Activated CD4-positive, CD25-positive, alpha-beta regulatory T cell treated with anti-CD3 and anti-CD28 coated beads, Interleukin-2, amount 50 U/mL, for 24 hours (primary cell): Measurements from ENCODE around the gene USP47.

Source experiments
- ATAC-seq, 2 donors: fragments of 150-1000 bp; cut with Tn5 transposase; one replicate each; pipeline ENCODE4 v1.10.0; 2021; ENCODE audit warnings: mild to moderate bottlenecking in 1 of 2, moderate library complexity in 1 of 2

The USP47 gene

DNA sequence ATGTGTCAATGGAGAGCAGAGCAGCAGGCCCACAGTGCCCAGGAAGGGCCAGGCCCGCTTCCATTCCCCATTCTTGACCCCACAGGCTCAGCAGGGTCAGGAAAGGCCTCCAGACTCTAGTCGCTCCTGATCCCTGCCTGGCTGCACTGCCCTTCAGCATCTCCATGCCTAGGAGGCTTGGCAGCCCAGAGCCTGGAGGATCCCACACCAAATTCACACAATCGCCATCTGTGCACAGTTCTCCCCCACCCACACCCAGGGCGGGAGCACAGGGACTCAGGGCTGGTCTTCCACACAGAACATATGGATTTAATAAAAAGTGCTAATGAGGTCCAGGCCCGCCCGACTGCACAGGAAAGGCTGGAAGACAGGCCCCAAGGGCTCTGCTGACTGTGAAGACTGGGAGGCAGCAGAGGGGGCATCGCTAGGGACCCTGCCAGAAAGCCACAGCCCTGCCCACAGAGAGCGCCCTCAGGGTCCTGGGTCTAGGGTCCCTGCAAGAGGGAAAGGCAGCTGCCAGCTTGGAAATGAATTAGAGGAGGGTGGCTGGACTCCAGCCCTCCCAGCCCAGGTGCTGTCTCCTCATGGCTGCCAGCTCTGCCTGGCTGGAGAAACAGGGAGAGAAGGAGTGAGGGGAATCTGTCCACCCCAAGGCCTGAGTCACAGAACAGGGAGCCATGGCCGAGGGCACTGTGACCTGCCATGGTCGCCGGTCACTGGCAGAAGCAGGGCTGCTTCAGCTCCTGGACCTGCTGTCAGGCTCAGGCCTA lies 126.9 kb downstream of the USP47 start:
- ATAC-seq = no peak

GRCh38 chr11:11969380-11970215 lies 127.8 kb downstream of the USP47 start:
- no peak for ATAC-seq

- ATAC-seq = no peak
Measured at GRCh38 chr11:11970556-11970955, 128.8 kb downstream of the USP47 start.

- ATAC-seq = no peak
Measured at GRCh38 chr11:11971906-11972547, 130.3 kb downstream of the USP47 start.

- ATAC-seq = no peak
Measured at GRCh38 chr11:11972730-11973341, 131.1 kb downstream of the USP47 start.

GRCh38 chr11:11973361-11973800 lies 131.6 kb downstream of the USP47 start:
- ATAC-seq = no peak

- no peak for ATAC-seq
Measured at GRCh38 chr11:11973866-11974265, 132.1 kb downstream of the USP47 start.

GRCh38 chr11:11975201-11976092 lies 133.7 kb downstream of the USP47 start:
- no peak for ATAC-seq

- no peak for ATAC-seq
Measured at GRCh38 chr11:11976481-11977127, 134.8 kb downstream of the USP47 start.

DNA sequence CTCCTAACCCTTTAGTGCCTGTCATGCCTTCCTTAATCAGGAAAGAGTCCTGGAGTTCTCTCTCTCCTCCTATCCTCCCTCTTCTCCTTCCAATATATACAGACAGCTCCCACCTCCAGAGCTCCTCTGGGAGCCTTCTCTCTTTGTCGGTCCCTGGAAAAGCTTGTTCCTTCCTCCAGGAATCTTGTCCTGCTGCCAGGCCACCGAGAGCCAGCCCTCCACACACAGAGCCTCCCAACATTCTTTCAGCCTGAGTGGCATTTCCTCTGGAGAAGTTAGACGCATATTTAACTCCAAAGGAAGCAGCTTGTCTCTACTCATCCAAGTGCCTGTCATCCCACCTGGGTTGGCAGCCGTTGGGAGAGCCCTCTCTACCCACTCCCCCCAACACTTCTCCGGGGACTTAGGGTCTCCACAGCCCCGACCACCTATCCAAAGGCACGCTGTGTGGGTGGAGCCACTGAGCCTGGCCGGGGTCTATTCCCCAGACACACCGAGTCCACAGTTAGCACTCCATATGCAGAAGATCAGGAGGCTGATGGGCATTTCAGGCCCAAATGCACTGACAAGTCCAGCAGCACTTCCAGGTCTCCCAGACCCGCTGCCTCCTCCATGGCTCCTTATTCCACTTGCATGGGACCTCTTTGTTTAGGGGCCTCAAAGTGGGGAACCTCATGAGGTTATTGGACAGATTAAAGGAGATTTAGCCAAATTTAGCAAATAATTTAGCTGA lies 135.6 kb downstream of the USP47 start:
- no peak for ATAC-seq

GRCh38 chr11:11978098-11978637 lies 136.4 kb downstream of the USP47 start:
- ATAC-seq = no peak

DNA sequence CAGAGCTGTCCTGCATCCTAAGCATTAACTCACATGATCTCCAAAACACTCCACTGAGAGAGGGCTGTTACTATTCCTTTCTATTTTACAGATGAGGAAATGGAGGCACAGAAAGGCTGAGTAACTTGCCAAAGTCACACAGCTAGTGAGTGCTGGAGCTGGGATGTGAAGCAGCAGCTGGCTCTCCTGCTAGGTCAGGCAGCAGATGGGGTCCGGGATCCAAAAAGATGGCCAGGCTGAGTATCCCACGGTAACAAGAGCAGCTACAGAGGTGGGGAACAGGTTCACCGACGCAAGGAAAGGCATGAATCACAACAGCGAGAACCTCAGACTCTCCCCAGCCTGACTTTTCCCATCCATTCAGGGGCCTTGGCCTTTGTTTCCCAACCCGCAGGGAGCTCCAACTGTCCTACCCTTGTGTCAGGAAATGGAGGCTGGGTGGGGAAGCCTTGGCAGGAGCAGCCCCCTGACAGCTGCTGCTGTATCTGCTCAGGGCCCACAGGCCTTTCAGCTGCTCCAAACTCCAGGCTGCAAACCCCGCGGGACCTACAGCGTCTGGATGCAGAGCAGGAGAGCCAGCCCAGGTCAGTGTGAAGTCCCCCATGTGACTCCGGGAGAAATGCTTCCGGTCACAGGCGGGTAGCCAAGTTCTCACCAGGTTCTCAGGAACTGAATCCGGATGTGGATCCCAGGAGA lies 137.2 kb downstream of the USP47 start:
- no peak for ATAC-seq

GRCh38 chr11:11979488-11980117 lies 137.8 kb downstream of the USP47 start:
- no peak for ATAC-seq

DNA sequence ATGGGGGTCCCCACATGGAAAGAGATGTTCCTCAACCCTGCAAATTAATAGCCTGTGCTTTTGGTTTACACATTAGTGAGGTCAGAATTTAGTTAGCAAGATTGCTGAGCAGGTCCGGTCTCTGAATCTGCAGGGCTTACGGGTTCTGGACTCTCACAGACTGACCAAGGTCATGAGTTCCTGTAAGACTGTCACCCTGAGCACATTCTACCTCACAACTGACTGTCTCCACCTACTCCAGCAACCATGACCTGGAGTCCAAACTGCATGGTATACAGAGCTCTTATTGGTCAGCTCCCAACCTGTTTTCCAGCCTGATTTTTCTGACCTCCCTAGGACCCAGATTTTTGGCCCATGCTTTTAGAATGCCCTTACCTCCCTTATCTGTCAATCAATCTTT lies 138.4 kb downstream of the USP47 start:
- ATAC-seq = no peak

DNA sequence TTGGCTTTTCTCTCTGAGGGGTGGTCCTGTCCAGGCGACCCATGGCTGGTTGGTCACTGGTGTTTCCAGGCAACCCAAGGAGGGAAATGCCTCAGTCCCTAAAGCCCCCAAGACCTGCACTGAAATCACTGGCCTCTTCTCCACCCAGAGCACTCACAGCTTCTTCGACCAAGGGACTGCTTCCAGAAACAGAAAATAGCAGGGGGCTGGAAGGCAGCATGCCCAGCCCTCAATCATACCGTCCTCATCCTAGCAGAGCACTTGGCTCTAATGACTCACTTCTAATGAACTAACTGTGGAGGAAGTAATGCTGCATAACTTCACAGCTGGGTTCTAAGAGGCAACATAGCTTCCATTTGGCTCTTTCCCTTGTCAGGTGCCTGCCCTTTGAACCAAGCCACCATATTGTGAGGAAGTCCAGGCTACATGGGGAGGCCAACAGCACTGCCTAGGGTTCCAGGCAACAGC lies 139.1 kb downstream of the USP47 start:
- ATAC-seq = no peak

DNA sequence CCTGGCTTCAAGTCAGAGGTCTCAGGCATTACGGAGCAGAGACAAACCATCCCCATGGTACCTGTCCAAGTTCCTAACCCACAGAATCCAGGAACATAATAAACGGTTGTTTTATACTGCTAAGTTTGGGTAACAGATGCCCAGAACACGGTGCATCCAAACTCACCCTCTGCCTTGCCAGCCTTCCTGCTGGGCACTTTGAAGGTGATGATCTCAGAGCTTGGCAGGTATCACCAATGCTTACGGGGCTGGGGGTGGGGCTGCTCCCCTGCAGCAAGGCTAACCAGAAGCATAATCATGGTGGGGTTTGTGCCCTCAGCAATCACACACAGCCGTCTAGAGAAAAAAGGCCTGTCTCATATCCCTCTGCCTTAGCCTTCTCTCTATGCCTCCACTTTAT lies 139.6 kb downstream of the USP47 start:
- no peak for ATAC-seq

DNA sequence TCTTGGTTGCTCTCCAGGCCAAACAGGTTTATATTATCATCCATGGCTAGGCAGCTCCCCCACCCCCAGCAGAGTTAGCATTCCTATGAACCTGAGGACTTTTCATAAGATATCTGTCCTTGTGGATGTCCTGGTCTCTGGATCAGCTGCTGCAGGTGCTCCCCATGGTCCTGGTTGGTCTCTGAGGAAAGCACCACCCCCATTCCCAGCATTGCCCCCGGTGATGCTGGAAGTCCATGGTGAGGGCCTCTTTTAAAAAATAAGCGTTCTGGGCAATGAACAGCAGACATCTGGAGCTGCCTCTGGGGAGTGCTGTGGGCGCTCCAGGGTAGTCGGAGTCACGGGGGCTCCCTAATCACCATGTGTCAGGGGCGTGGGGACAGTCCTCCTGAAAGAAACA lies 140.1 kb downstream of the USP47 start:
- no peak for ATAC-seq

- ATAC-seq = no peak
Measured at GRCh38 chr11:11982461-11982860, 140.7 kb downstream of the USP47 start.

- no peak for ATAC-seq
Measured at GRCh38 chr11:11982975-11983374, 141.2 kb downstream of the USP47 start.
